ENCODE measurements around the gene EPB42.

DNA sequence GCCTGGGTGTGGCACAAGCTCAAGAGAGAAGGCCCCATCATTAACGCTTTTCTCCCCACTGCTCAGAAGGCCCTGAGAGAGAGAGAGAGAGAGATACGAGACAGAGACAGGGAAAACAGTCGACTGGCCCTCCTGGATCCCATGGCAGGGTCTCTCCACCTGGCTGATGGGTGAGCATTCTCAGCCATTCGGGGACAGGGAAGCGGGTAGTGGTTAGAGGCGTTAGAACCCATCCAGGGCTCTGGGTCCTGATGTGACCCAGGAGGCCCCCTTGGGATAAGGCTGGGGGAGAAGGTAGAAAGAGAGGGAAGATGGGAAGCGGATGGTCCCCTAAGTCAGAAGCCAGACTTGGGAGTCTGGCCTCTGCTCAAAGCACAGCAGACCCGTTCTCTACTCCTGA, 38.0 kb upstream of the EPB42 start:
- TF ChIP-seq, protein P1, sequence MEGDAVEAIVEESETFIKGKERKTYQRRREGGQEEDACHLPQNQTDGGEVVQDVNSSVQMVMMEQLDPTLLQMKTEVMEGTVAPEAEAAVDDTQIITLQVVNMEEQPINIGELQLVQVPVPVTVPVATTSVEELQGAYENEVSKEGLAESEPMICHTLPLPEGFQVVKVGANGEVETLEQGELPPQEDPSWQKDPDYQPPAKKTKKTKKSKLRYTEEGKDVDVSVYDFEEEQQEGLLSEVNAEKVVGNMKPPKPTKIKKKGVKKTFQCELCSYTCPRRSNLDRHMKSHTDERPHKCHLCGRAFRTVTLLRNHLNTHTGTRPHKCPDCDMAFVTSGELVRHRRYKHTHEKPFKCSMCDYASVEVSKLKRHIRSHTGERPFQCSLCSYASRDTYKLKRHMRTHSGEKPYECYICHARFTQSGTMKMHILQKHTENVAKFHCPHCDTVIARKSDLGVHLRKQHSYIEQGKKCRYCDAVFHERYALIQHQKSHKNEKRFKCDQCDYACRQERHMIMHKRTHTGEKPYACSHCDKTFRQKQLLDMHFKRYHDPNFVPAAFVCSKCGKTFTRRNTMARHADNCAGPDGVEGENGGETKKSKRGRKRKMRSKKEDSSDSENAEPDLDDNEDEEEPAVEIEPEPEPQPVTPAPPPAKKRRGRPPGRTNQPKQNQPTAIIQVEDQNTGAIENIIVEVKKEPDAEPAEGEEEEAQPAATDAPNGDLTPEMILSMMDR (IDR thresholded peaks at IDR 0.05; ENCODE audit: poor library complexity): no peak
- TF ChIP-seq EZH2 (IDR thresholded peaks at IDR 0.05; ENCODE audit: borderline replicate concordance): no peak
